SK-N-SH treated with all-trans-retinoic acid at 6 μM for 48 hours (cell line): Measurements from ENCODE around the gene GNA14.
A peak's percentile ranks its signal among the peaks of the same experiment; 100 is the strongest.

Experiments
- ATAC-seq: fragments of 200-7000 bp; cut with Tn5 transposase; 3 replicates; pipeline ENCODE4 v1.9.1; 2020; ENCODE audit warnings: mild to moderate bottlenecking, moderate library complexity
- ARNTL ChIP-seq: fragments of 450-650 bp; formaldehyde crosslinking; IDR thresholded peaks from 2 replicates; pipeline ENCODE4 v1.5.0; 2020; ENCODE audit warnings: low read depth, mild to moderate bottlenecking, moderate library complexity, borderline replicate concordance
- BACH2 ChIP-seq: fragments of 250-450 bp; sonication (Bioruptor Pico); IDR thresholded peaks from 2 replicates; pipeline ENCODE4 v1.9.0; 2021; ENCODE audit warnings: mild to moderate bottlenecking, borderline replicate concordance
- CSDC2 ChIP-seq: fragments of 250-450 bp; sonication (Bioruptor Pico); IDR thresholded peaks from 2 replicates; pipeline ENCODE4 v1.5.0; 2020; ENCODE audit warnings: mild to moderate bottlenecking, moderate library complexity
- CSRNP3 ChIP-seq: fragments of 250-450 bp; sonication (Bioruptor Pico); IDR thresholded peaks from 2 replicates; pipeline ENCODE4 v1.5.1; 2021; ENCODE audit warnings: mild to moderate bottlenecking, moderate library complexity
- ESRRG ChIP-seq: fragments of 250-450 bp; sonication (Bioruptor Pico); IDR thresholded peaks from 2 replicates; pipeline ENCODE4 v1.6.1; 2021; ENCODE audit warnings: mild to moderate bottlenecking
- GLIS3 ChIP-seq: fragments of 250-450 bp; sonication (Bioruptor Pico); IDR thresholded peaks from 2 replicates; pipeline ENCODE4 v1.5.0; 2020; ENCODE audit warnings: mild to moderate bottlenecking, moderate library complexity
- ISL1 ChIP-seq: fragments of 250-450 bp; sonication (Bioruptor Pico); IDR thresholded peaks from 2 replicates; pipeline ENCODE4 v2.1.2; 2022; ENCODE audit warnings: mild to moderate bottlenecking, moderate library complexity
- OSR1 ChIP-seq: fragments of 250-450 bp; sonication (Bioruptor Pico); IDR thresholded peaks from 2 replicates; pipeline ENCODE4 v1.8.0; 2022; ENCODE audit warnings: moderate library complexity, mild to moderate bottlenecking, inconsistent platforms
- PPARA ChIP-seq: fragments of 250-450 bp; sonication (Bioruptor Pico); IDR thresholded peaks from 2 replicates; pipeline ENCODE4 v1.5.0; 2020; ENCODE audit warnings: mild to moderate bottlenecking, borderline replicate concordance
- RARB ChIP-seq: fragments of 250-450 bp; sonication (Bioruptor Pico); IDR thresholded peaks from 2 replicates; pipeline ENCODE4 v1.8.0; 2021; ENCODE audit warnings: mild to moderate bottlenecking, moderate library complexity
- SNAI2 ChIP-seq: fragments of 250-450 bp; sonication (Bioruptor Pico); IDR thresholded peaks from 2 replicates; pipeline ENCODE4 v1.5.0; 2020; ENCODE audit warnings: mild to moderate bottlenecking, moderate library complexity
- TCF4 ChIP-seq: fragments of 250-450 bp; sonication (Bioruptor Pico); IDR thresholded peaks from 2 replicates; pipeline ENCODE4 v1.8.0; 2021; ENCODE audit warnings: mild to moderate bottlenecking, moderate library complexity, borderline replicate concordance
- TOX ChIP-seq: fragments of 250-450 bp; sonication (Bioruptor Pico); IDR thresholded peaks from 2 replicates; pipeline ENCODE4 v1.8.0; 2021; ENCODE audit warnings: mild to moderate bottlenecking, moderate library complexity, borderline replicate concordance
- ZFP3 ChIP-seq: fragments of 250-450 bp; sonication (Bioruptor Pico); IDR thresholded peaks from 2 replicates; pipeline ENCODE4 v1.5.0; 2020; ENCODE audit warnings: mild to moderate bottlenecking, moderate library complexity
- ZNF565 ChIP-seq: fragments of 450-650 bp; formaldehyde crosslinking; conservative IDR thresholded peaks from 2 replicates; pipeline ENCODE4 v1.5.0; 2020; ENCODE audit warnings: low read depth, mild to moderate bottlenecking, moderate library complexity
- ZNF70 ChIP-seq: fragments of 450-650 bp; formaldehyde crosslinking; IDR thresholded peaks from 2 replicates; pipeline ENCODE4 v1.5.0; 2020; ENCODE audit warnings: mild to moderate bottlenecking, moderate library complexity
- ZNF8 ChIP-seq: fragments of 450-650 bp; formaldehyde crosslinking; IDR thresholded peaks from 2 replicates; pipeline ENCODE4 v1.5.0; 2020; ENCODE audit warnings: mild to moderate bottlenecking, moderate library complexity
- TF ChIP-seq, protein P1 (sequence below): fragments of 250-450 bp; sonication (Bioruptor Pico); IDR thresholded peaks from 2 replicates; pipeline ENCODE4 v1.8.0; 2020; ENCODE audit warnings: mild to moderate bottlenecking, moderate library complexity, borderline replicate concordance
- TF ChIP-seq, protein P2 (sequence below): fragments of 250-450 bp; sonication (Bioruptor Pico); IDR thresholded peaks from 2 replicates; pipeline ENCODE4 v1.5.1; 2020; ENCODE audit warnings: low read depth, mild to moderate bottlenecking, moderate library complexity
- TF ChIP-seq, protein P3 (sequence below): fragments of 250-450 bp; sonication (Bioruptor Pico); IDR thresholded peaks from 2 replicates; pipeline ENCODE4 v1.5.0; 2020; ENCODE audit warnings: mild to moderate bottlenecking, moderate library complexity

The GNA14 gene

GRCh38 chr9:77600810-77601209 lies 47.3 kb downstream of the GNA14 start (continued):
- TF ChIP-seq ZNF70 (CRISPR knock-in tag) (no peak), GLIS3 (CRISPR knock-in tag) (no peak), OSR1 (CRISPR knock-in tag) (no peak), BACH2 (CRISPR knock-in tag) (no peak)

DNA sequence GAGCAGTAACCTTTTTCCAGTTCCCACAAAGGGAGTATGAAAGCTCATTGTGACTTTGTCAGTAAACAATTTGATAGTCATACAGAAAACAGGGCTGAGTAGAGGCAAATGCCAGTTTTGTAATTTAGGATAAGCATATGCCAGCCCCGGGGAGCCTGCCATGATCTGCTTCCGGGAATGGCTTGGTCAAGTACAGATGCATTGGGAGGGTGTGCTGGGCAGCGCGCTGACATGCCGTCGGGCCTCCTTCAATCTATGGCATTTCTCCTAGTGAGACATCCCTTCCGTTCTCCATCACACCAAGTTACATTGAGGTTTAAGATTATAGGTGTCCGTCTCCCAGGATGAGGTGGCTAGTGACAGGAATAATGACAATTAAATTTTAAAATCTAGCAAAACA lies 48.6 kb downstream of the GNA14 start:
- TF ChIP-seq ZNF70 (CRISPR knock-in tag), result peak; percentile 91
- TF ChIP-seq BACH2 (CRISPR knock-in tag), result no peak
- ATAC-seq, result no peak

GRCh38 chr9:77598991-77599390 lies 49.1 kb downstream of the GNA14 start:
- no peak for TF ChIP-seq ARNTL
- no peak for TF ChIP-seq TCF4 (CRISPR knock-in tag)
- TF ChIP-seq ZNF70 (CRISPR knock-in tag), result no peak
- TF ChIP-seq CSDC2 (CRISPR knock-in tag), result no peak
- TF ChIP-seq CSRNP3 (CRISPR knock-in tag), result no peak
- no peak for TF ChIP-seq ISL1
- ATAC-seq, result peak; percentile 45; the same call in 2 of the 3 replicates

DNA sequence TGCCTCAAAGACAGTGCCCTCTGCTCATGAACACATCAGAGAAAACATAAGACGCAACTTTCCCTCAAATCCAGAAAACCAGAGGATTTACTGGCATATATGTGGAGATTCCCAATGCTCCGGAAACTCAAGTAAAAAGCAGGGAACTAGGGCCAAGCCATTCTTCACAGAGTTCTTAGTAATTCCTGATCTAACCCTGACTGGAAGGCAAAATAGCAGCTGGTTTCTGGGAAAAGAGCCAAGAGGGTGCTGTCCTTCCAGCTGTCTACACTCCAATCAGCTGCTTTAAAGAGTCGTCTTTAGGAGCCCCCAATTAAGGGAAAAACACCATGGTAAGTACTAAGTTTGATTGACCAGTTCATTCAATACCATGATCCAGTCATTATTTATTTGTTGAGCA lies 49.6 kb downstream of the GNA14 start:
- TF ChIP-seq, protein P1, sequence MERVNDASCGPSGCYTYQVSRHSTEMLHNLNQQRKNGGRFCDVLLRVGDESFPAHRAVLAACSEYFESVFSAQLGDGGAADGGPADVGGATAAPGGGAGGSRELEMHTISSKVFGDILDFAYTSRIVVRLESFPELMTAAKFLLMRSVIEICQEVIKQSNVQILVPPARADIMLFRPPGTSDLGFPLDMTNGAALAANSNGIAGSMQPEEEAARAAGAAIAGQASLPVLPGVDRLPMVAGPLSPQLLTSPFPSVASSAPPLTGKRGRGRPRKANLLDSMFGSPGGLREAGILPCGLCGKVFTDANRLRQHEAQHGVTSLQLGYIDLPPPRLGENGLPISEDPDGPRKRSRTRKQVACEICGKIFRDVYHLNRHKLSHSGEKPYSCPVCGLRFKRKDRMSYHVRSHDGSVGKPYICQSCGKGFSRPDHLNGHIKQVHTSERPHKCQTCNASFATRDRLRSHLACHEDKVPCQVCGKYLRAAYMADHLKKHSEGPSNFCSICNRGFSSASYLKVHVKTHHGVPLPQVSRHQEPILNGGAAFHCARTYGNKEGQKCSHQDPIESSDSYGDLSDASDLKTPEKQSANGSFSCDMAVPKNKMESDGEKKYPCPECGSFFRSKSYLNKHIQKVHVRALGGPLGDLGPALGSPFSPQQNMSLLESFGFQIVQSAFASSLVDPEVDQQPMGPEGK, result no peak
- no peak for TF ChIP-seq ZFP3 (CRISPR knock-in tag)
- TF ChIP-seq GLIS3 (CRISPR knock-in tag), result no peak
- TF ChIP-seq SNAI2, result no peak
- no peak for TF ChIP-seq ZNF565 (CRISPR knock-in tag)
- no peak for TF ChIP-seq CSRNP3 (CRISPR knock-in tag)
- TF ChIP-seq RARB (CRISPR knock-in tag), result no peak
- no peak for TF ChIP-seq ARNTL
- TF ChIP-seq ESRRG (CRISPR knock-in tag), result no peak
- TF ChIP-seq, protein P2, sequence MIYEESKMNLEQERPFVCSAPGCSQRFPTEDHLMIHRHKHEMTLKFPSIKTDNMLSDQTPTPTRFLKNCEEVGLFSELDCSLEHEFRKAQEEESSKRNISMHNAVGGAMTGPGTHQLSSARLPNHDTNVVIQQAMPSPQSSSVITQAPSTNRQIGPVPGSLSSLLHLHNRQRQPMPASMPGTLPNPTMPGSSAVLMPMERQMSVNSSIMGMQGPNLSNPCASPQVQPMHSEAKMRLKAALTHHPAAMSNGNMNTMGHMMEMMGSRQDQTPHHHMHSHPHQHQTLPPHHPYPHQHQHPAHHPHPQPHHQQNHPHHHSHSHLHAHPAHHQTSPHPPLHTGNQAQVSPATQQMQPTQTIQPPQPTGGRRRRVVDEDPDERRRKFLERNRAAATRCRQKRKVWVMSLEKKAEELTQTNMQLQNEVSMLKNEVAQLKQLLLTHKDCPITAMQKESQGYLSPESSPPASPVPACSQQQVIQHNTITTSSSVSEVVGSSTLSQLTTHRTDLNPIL (CRISPR knock-in tag), result no peak
- no peak for TF ChIP-seq BACH2 (CRISPR knock-in tag)
- TF ChIP-seq OSR1 (CRISPR knock-in tag), result no peak

GRCh38 chr9:77597057-77597456 lies 51.1 kb downstream of the GNA14 start:
- TF ChIP-seq TOX (CRISPR knock-in tag), result no peak
- TF ChIP-seq, protein P3, sequence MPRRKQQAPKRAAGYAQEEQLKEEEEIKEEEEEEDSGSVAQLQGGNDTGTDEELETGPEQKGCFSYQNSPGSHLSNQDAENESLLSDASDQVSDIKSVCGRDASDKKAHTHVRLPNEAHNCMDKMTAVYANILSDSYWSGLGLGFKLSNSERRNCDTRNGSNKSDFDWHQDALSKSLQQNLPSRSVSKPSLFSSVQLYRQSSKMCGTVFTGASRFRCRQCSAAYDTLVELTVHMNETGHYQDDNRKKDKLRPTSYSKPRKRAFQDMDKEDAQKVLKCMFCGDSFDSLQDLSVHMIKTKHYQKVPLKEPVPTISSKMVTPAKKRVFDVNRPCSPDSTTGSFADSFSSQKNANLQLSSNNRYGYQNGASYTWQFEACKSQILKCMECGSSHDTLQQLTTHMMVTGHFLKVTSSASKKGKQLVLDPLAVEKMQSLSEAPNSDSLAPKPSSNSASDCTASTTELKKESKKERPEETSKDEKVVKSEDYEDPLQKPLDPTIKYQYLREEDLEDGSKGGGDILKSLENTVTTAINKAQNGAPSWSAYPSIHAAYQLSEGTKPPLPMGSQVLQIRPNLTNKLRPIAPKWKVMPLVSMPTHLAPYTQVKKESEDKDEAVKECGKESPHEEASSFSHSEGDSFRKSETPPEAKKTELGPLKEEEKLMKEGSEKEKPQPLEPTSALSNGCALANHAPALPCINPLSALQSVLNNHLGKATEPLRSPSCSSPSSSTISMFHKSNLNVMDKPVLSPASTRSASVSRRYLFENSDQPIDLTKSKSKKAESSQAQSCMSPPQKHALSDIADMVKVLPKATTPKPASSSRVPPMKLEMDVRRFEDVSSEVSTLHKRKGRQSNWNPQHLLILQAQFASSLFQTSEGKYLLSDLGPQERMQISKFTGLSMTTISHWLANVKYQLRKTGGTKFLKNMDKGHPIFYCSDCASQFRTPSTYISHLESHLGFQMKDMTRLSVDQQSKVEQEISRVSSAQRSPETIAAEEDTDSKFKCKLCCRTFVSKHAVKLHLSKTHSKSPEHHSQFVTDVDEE (CRISPR knock-in tag), result no peak
- TF ChIP-seq TCF4 (CRISPR knock-in tag), result no peak
- TF ChIP-seq OSR1 (CRISPR knock-in tag), result no peak
- TF ChIP-seq ZNF8, result no peak
- no peak for TF ChIP-seq ESRRG (CRISPR knock-in tag)
- no peak for TF ChIP-seq PPARA (CRISPR knock-in tag)
- TF ChIP-seq CSDC2 (CRISPR knock-in tag), result no peak
- TF ChIP-seq ZNF565 (CRISPR knock-in tag), result no peak
- no peak for ATAC-seq

More for the DNA sequence above, 49.6 kb downstream of the GNA14 start:
- peak; percentile 62 for ATAC-seq
